GM10248 (cell line): Measurements from ENCODE around the gene GOLGA1.
"Not testable (repeated sequence)": the region's sequence is repeated elsewhere in the genome, so short reads cannot be mapped to it uniquely, and the experiment has no call there.

Source experiments
- CTCF ChIA-PET: fragments of 300-600 bp; sonication (Branson Sonifier 250); formaldehyde crosslinking; extraction: SDS; loops from one replicate; lab custom pipeline; 2021; ENCODE audit warnings: antibody characterized with exemption; lab: Yijun Ruan, JAX
- POLR2A ChIA-PET: fragments of 350-650 bp; sonication (Branson Sonifier 250); formaldehyde crosslinking; extraction: SDS; loops from one replicate; lab custom pipeline; 2020; ENCODE audit warnings: antibody characterized with exemption; lab: Yijun Ruan, JAX
- DNase-seq: peaks from one replicate; pipeline ENCODE4 v3.0.0; 2012; ENCODE audit errors: extremely low spot score
- CTCF ChIP-seq: IDR thresholded peaks from 2 replicates; pipeline ENCODE4 v1.5.1; 2012; ENCODE audit warnings: mild to moderate bottlenecking, low read depth; ENCODE audit errors: extremely low read depth, missing control alignments, control extremely low read depth

The GOLGA1 gene

DNA sequence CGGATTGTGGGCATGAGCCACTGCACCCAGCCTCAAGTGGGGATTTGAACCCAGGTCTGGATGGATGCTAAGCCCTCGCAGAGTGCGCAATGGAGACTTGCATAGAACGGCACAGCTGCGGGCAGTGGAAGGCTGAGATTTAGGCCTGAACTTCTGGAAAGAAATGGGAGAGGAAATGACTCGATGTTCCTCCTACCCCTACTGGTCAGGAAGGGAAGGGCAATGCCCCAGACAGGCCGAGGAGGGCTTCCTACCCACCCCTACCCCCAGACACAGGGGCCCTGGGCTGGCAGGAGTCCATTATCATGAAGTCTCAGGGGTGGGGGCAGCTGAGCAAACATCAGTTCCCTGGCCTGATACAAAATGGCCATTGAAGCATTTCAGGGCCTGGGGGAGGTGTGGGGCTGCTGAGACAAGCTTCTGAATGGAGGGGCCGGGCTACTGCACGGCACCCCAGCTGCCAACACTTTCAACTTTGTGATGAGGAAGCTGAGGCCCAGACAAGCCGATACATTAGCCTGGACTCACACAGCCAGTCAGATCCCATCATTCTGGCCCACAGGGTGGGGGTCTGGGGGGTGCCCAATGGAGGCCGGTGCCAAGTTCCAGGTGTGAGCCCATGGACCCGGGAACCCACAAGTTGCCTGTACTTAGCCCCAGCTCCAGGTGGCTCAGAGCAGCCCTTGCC is 101.1 kb downstream of the GOLGA1 start:
- no peak for DNase-seq
- TF ChIP-seq CTCF = no peak
- CTCF ChIA-PET = interaction anchor here (0.7 to 26.0 kb wide), 13 partner anchors 7 to 128 kb away, joined by 3 to 814 read pairs (median 4); partner anchors contain the start of genes NR6A1, OLFML2A and WDR38
- POLR2A ChIA-PET = interaction anchor here (1.7 kb wide), 1 partner anchor 22 kb away, joined by 4 read pairs; the partner anchor contains the start of genes ARPC5L and RPL35

DNA sequence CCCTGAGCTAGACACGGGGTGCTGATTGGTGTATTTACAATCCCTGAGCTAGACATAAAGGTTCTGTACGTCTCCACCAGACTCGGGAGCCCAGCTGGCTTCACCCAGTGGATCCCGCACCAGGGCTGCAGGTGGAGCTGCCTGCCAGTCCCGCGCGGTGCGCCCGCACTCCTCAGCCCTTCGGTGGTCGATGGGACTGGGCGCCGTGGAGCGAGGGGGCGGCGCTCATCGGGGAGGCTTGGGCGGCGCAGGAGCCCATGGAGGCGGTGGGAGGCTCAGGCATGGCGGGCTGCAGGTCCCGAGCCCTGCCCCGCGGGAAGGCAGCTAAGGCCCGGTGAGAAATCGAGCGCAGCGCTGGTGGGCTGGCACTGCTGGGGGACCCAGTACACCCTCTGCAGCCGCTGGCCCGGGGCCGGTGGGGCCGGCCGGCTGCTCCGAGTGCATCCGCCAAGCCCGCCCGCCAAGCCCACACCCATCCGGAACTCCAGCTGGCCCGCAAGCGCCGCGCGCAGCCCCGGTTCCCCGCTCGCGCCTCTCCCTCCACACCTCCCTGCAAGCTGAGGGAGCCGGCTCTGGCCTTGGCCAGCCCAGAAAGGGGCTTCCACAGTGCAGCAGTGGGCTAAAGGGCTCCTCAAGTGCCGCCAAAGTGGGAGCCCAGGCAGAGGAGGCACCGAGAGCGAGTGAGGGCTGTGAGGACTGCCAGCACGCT is 102.2 kb downstream of the GOLGA1 start:
- DNase-seq = not testable (repeated sequence)
- ChIA-PET CTCF (interaction anchor here (1.5 to 26.0 kb wide), 3 partner anchors 13 to 66 kb away, joined by 4 to 814 read pairs (median 172); partner anchors contain the start of genes NR6A1, OLFML2A and WDR38), POLR2A (interaction anchor here (1.7 kb wide), 1 partner anchor 23 kb away, joined by 4 read pairs; the partner anchor contains the start of genes ARPC5L and RPL35)

DNA sequence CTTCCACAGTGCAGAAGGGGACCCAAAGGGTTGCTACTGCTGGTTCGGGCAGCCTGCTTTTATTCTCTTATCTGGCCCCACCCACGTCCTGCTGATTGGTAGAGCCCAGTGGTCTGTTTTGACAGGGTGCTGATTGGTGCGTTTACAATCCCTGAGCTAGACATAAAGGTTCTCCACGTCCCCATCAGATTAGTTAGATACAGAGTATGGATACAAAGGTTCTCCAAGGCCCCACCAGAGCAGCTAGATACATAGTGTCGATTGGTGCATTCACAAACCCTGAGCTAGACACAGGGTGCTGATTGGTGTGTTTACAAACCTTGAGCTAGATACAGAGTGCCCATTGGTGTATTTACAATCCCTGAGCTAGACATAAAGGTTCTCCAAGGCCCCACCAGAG is 102.8 kb downstream of the GOLGA1 start:
- CTCF ChIA-PET = interaction anchor here (1.1 to 11.6 kb wide), 4 partner anchors 13 to 65 kb away, joined by 3 to 172 read pairs (median 4); partner anchors contain the start of genes OLFML2A and WDR38
- POLR2A ChIA-PET, DNase-seq: not testable (repeated sequence)

DNA sequence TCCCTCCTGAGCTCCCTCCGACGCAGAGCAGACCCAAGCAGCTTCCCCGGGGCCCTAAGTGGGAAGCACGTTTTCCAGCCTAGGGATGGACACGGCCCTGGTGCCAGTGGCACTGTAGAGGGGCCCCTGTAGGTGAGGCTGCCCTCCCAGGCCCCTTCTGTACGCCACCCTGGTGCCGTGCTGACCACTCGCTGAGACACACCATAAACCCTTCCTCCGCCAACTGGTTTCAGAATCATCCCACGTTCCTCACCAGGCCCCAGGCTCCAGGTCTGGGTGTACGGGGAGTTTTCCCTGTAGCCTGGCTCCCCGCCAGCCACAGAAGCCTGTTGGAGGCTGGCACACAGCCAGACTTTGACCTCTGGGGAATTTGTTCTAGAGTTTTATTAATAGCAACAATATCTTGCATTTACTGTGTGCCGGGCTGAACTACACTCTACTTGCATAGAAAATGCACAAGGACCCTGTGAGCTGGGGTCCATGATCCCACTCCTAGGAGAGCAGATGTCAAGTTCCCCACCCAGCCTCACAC is 105.8 kb downstream of the GOLGA1 start:
- TF ChIP-seq CTCF = no peak
- CTCF ChIA-PET = interaction anchor here (0.6 to 11.6 kb wide), 7 partner anchors 9 to 1964 kb away, joined by 3 to 172 read pairs (median 4); partner anchors contain the start of genes NR6A1 and WDR38
- DNase-seq = no peak
- POLR2A ChIA-PET = no interaction called here

- no peak for DNase-seq
- TF ChIP-seq CTCF = no peak
- ChIA-PET CTCF (interaction anchor here (0.6 to 11.6 kb wide), 7 partner anchors 7 to 1965 kb away, joined by 3 to 172 read pairs (median 4); partner anchors contain the start of genes NR6A1 and WDR38), POLR2A (no interaction called here)
Observed at GRCh38 chr9:124834591-124834990, 106.3 kb downstream of the GOLGA1 start.

- TF ChIP-seq CTCF = no peak
- CTCF ChIA-PET = interaction anchor here (0.9 to 8.0 kb wide), 12 partner anchors 9 to 60 kb away, joined by 3 to 70 read pairs (median 5); partner anchors contain the start of genes NR6A1 and WDR38
- POLR2A ChIA-PET = no interaction called here
- DNase-seq = no peak
Observed at GRCh38 chr9:124831642-124832364, 109.1 kb downstream of the GOLGA1 start.

DNA sequence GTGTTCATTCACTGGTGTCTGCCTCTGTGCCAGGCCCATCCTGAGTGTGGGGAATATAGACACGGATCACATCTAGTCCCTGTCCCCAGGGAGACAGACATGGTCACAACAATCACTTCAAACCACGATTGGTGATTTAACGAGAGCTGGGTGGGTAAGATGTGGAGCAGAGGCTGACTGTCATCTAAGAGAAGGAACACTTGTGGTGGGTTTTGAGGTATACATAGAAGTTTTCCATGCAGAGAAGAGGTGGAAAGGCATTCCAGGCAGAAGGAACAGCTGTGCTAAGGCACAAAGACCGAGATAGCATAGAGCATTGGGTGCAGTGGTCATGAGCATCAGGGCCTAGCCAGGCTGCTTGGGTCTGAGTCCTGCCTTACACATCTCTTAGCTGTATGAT is 110.3 kb downstream of the GOLGA1 start:
- CTCF ChIA-PET = interaction anchor here (0.9 to 8.0 kb wide), 5 partner anchors 11 to 59 kb away, joined by 4 to 70 read pairs (median 9); partner anchors contain the start of gene WDR38
- TF ChIP-seq CTCF = no peak
- POLR2A ChIA-PET = no interaction called here
- DNase-seq = no peak
